ENCODE results near the gene PHACTR1.

- no peak for TF ChIP-seq POLR2AphosphoS5 (IDR thresholded peaks at IDR 0.05; ENCODE audit: low read depth, low read length)
- no peak for TF ChIP-seq POLR2A (IDR thresholded peaks at IDR 0.05; ENCODE audit: low read depth, low read length)
- TF ChIP-seq TAF1 (IDR thresholded peaks at IDR 0.05; ENCODE audit: borderline replicate concordance, low read depth, low read length) = no peak
Measured at GRCh38 chr6:13072686-13073347, 356.2 kb downstream of the PHACTR1 start.

Measured in GM12892 (cell line).